ENCODE data around the gene CIDEA.

Gene CIDEA

GRCh38 chr18:12274793-12275192, 20.6 kb downstream of the CIDEA start:
- DNase-seq (ENCODE audit: low read depth) = no peak

GRCh38 chr18:12276736-12277554, 22.8 kb downstream of the CIDEA start:
- no peak for DNase-seq (ENCODE audit: low read depth)

- DNase-seq (ENCODE audit: low read depth) = no peak
Observed at GRCh38 chr18:12278215-12278671, 24.1 kb downstream of the CIDEA start.

- DNase-seq (ENCODE audit: low read depth) = no peak
Observed at GRCh38 chr18:12278741-12279682, 24.9 kb downstream of the CIDEA start.

GRCh38 chr18:12279781-12280531, 25.8 kb downstream of the CIDEA start:
- DNase-seq (ENCODE audit: low read depth) = no peak

- DNase-seq (ENCODE audit: low read depth) = no peak
Observed at GRCh38 chr18:12281861-12282260, 27.7 kb downstream of the CIDEA start.

GRCh38 chr18:12282442-12283039, 28.4 kb downstream of the CIDEA start:
- no peak for DNase-seq (ENCODE audit: low read depth)

- no peak for DNase-seq (ENCODE audit: low read depth)
Observed at GRCh38 chr18:12283256-12283655, 29.1 kb downstream of the CIDEA start.

- DNase-seq (ENCODE audit: low read depth) = no peak
Observed at GRCh38 chr18:12283666-12284065, 29.5 kb downstream of the CIDEA start.

- DNase-seq (ENCODE audit: low read depth) = no peak
Observed at GRCh38 chr18:12287131-12287681, 33.0 kb downstream of the CIDEA start.

GRCh38 chr18:12287684-12288402, 33.7 kb downstream of the CIDEA start:
- no peak for DNase-seq (ENCODE audit: low read depth)

- DNase-seq (ENCODE audit: low read depth) = no peak
Observed at GRCh38 chr18:12288403-12288755, 34.2 kb downstream of the CIDEA start.

GRCh38 chr18:12290086-12290485, 35.9 kb downstream of the CIDEA start:
- DNase-seq (ENCODE audit: low read depth) = no peak

GRCh38 chr18:12291161-12291560, 37.0 kb downstream of the CIDEA start:
- DNase-seq (ENCODE audit: low read depth) = no peak

GRCh38 chr18:12291690-12292089, 37.5 kb downstream of the CIDEA start:
- no peak for DNase-seq (ENCODE audit: low read depth)

- no peak for DNase-seq (ENCODE audit: low read depth)
Observed at GRCh38 chr18:12293831-12294230, 39.7 kb downstream of the CIDEA start.

- DNase-seq (ENCODE audit: low read depth) = no peak
Observed at GRCh38 chr18:12295389-12296086, 41.4 kb downstream of the CIDEA start.

- no peak for DNase-seq (ENCODE audit: low read depth)
Observed at GRCh38 chr18:12296087-12296403, 41.9 kb downstream of the CIDEA start.

- no peak for DNase-seq (ENCODE audit: low read depth)
Observed at GRCh38 chr18:12296457-12296856, 42.3 kb downstream of the CIDEA start.

GRCh38 chr18:12299862-12300261, 45.7 kb downstream of the CIDEA start:
- no peak for DNase-seq (ENCODE audit: low read depth)
